ENCODE data around the gene ZNF649.

GRCh38 chr19:51946602-51947001 lies 41.8 kb upstream of the ZNF649 start:
- TF ChIP-seq CTCF (IDR thresholded peaks at IDR 0.05) (no peak), POLR2A (IDR thresholded peaks at IDR 0.05) (no peak), POLR2AphosphoS5 (IDR thresholded peaks at IDR 0.05) (no peak), EP300 (IDR thresholded peaks at IDR 0.05) (no peak)
